Fibroblast of lung (primary cell): Measurements from ENCODE around the gene DNAJC18.

Experiments
- CTCF ChIP-seq, 2 donors: IDR thresholded peaks in 1 of 2; conservative IDR thresholded peaks in 1 of 2; 1 replicate in 1 of 2; 2 replicates in 1 of 2; pipeline ENCODE4 v1.5.1; 2011 to 2012; ENCODE audit warnings: low read length in 2 of 2, control low read depth in 1 of 2, inconsistent platforms in 1 of 2, low read depth in 1 of 2, mild to moderate bottlenecking in 1 of 2
- EZH2 ChIP-seq: IDR thresholded peaks from 2 replicates; pipeline ENCODE4 v1.5.1; 2012; ENCODE audit warnings: low read length, control low read depth, mild to moderate bottlenecking; ENCODE audit errors: missing control alignments

GRCh38 chr5:139374909-139375308 lies 64.4 kb downstream of the DNAJC18 start:
- no peak for TF ChIP-seq CTCF (conservative IDR thresholded peaks at IDR 0.05 in 1 of 2, IDR thresholded peaks at IDR 0.05 in 1 of 2; ENCODE audit: low read depth in 1 of 2, low read length in 2 of 2)
- TF ChIP-seq EZH2, result no peak
